Chondrocyte (in vitro differentiated cells): ENCODE data around the gene RAB11FIP2. TPM values are rescaled to one million over a fixed set of nuclear protein-coding genes. Genes with fewer than 3 reads are reported as not detected.

Experiments
- DNase-seq: peaks from one replicate; pipeline ENCODE4 v3.0.0; 2021; ENCODE audit warnings: mixed read lengths, low spot score
- H3K27ac Mint-ChIP-seq: one replicate; pipeline ENCODE4 v1.8.0; 2021; ENCODE audit warnings: mild to moderate bottlenecking, moderate library complexity, mixed read lengths; ENCODE audit not compliant: unreplicated experiment
- H3K27me3 Mint-ChIP-seq: 2 replicates; pipeline ENCODE4 v1.8.0; 2021; ENCODE audit warnings: low read depth, mixed read lengths
- H3K36me3 Mint-ChIP-seq: 2 replicates; pipeline ENCODE4 v1.8.0; 2021; ENCODE audit warnings: low read depth, mixed read lengths
- H3K4me1 Mint-ChIP-seq: 2 replicates; pipeline ENCODE4 v1.8.0; 2021; ENCODE audit warnings: low read depth, mild to moderate bottlenecking, mixed read lengths
- H3K4me3 Mint-ChIP-seq: one replicate; pipeline ENCODE4 v1.8.0; 2021; ENCODE audit warnings: mild to moderate bottlenecking, moderate library complexity, mixed read lengths; ENCODE audit not compliant: unreplicated experiment
- H3K9me3 Mint-ChIP-seq: 2 replicates; pipeline ENCODE4 v1.8.0; 2021; ENCODE audit warnings: low read depth, mixed read lengths
- CTCF ChIP-seq: fragments of 200-600 bp; sonication (generic); IDR thresholded peaks from 2 replicates; pipeline ENCODE4 v1.5.0; 2021; ENCODE audit warnings: antibody characterized with exemption, mild to moderate bottlenecking, moderate library complexity
- total RNA-seq: library from RNA; stranded (reverse); gene quantifications from 3 replicates; pipeline ENCODE4 v1.2.1, GENCODE V29; 2021

Gene RAB11FIP2
- total RNA-seq, 1 donor from 2014 or later = 20.9 TPM

DNA sequence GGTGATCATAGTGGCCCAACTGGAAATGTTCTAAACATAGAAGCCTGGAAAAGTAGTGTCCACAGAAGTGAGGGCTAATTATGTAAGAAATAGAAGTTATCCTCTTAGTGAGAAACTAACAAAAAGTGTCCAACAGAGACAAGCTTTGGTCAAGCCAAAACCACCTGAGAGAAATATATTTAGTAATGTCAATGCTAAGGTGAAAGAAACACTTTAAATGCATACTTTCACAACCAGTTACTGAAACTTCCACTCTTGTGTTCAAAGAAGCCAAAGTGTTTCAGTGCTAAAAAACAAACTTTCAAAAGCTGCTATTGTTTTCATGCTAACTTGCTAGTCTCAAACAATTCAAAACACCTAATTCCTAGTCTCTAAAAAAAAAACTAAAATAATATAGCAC is 18.1 kb downstream of the RAB11FIP2 start:
- Mint-ChIP-seq H3K9me3 (no peaks in the 10 kb centered on the region), H3K4me1 (peaks cover 16% of the 10 kb centered on the region), H3K36me3 (no peaks in the 10 kb centered on the region), H3K27me3 (no peaks in the 10 kb centered on the region), H3K4me3 (no peak overlapping the region), H3K27ac (no peak overlapping the region)
- DNase-seq = no peak
- no peak for TF ChIP-seq CTCF

DNA sequence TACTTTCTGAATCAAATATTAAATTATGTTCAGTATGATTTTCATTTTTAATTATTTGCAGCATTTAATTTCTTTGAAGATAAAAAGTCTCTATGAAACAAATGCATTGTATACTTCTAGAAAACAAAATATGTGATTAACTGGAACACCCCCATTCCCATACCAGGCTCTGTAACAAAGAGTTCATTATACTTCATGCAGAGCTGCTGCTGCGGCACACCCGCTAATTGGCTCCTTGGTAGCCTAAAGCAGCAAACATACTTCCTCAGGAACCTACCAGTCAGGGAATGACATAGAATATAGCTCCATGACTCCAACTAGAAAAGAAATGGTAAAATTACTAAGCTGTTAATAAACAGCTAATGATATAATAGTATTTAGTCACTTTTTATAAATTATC is 19.3 kb downstream of the RAB11FIP2 start:
- Mint-ChIP-seq H3K27ac (no peak overlapping the region), H3K27me3 (no peaks in the 10 kb centered on the region), H3K9me3 (no peaks in the 10 kb centered on the region), H3K4me3 (no peak overlapping the region), H3K36me3 (no peaks in the 10 kb centered on the region), H3K4me1 (peaks cover 12% of the 10 kb centered on the region)
- no peak for TF ChIP-seq CTCF
- DNase-seq = no peak

DNA sequence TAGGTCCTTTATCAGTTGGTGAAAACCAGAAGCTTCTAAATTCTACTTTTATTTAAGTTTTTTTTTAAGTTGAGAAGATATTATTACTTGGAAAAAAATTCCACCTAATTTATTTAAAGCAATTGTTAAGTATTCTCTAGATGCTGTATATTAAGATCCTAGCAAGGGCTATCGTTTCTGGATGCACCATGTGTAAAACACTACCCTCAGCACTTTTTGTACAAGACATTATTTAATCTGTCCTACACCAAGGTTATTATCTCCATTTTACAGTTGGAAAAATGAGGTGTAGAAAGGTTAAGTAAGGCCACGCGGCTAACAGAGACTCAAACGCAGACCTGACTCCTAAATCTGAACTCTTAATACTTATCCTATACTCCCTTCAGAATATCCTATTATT is 19.8 kb downstream of the RAB11FIP2 start:
- Mint-ChIP-seq H3K27ac (no peak overlapping the region), H3K4me3 (no peak overlapping the region), H3K27me3 (no peaks in the 10 kb centered on the region), H3K9me3 (no peaks in the 10 kb centered on the region), H3K4me1 (peaks cover 8% of the 10 kb centered on the region), H3K36me3 (no peaks in the 10 kb centered on the region)
- TF ChIP-seq CTCF = no peak
- DNase-seq = no peak

- no peaks in the 10 kb centered on the region for H3K4me1 Mint-ChIP-seq
These were observed 26.4 kb downstream of the RAB11FIP2 start for GRCh38 chr10:118020365-118020764.

GRCh38 chr10:118017850-118018249 is 28.9 kb downstream of the RAB11FIP2 start:
- Mint-ChIP-seq H3K36me3 (peaks cover 3% of the 10 kb centered on the region), H3K4me1 (no peaks in the 10 kb centered on the region), H3K27ac (no peak overlapping the region), H3K9me3 (no peaks in the 10 kb centered on the region), H3K27me3 (no peaks in the 10 kb centered on the region), H3K4me3 (no peak overlapping the region)
- no peak for DNase-seq
- TF ChIP-seq CTCF = no peak

More at GRCh38 chr10:118020365-118020764, 26.4 kb downstream of the RAB11FIP2 start:
- H3K27ac Mint-ChIP-seq = no peak overlapping the region
- H3K27me3 Mint-ChIP-seq = no peaks in the 10 kb centered on the region
- peaks cover 3% of the 10 kb centered on the region for H3K36me3 Mint-ChIP-seq
- no peak for TF ChIP-seq CTCF
- H3K4me3 Mint-ChIP-seq = no peak overlapping the region
- DNase-seq = no peak
- H3K9me3 Mint-ChIP-seq = no peaks in the 10 kb centered on the region
